ENCODE data around the gene DLL4.

The DLL4 gene

DNA sequence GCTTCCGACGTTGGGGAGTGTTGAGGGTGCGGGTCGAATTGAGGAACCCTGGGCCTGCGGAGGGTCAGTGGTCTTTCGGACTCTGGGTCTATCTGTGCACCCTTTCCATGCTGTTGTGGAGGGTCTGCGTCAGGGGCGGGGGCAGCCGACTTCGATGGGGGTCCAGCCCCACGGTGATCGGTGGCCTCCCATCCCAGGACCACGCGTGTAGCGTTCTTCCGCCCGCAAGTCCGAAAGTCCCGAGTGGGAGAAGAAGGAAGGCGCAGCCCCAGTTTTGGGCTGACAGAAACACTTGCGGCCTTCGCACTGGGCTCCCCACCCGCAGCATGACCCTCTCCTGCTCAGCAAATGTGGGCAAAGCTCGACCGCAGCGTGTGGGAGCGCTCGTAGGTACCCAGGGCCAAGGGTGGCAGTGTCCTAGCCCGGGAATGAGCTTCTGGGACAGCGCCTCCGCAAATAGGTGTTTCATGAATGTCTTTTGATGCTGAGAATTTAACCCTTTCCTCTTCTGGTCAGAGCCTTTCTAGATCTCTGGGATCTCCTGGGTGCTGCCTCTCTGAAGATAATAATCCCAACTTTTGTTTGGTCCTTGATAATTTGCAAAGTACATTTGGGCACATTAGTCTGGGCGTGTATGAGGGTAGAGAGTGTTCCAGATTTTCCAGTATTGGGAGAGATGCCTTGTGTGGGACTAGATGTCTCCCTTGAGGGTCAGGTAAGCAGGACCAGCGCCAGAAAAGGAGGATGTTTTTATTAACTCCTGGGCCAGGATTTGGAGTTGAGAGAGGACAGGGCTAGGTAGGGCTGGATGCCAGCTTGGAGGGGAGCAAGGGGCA, 2.3 kb upstream of the DLL4 start:
- DNase-seq (ENCODE audit: low spot score) = no peak

DNA sequence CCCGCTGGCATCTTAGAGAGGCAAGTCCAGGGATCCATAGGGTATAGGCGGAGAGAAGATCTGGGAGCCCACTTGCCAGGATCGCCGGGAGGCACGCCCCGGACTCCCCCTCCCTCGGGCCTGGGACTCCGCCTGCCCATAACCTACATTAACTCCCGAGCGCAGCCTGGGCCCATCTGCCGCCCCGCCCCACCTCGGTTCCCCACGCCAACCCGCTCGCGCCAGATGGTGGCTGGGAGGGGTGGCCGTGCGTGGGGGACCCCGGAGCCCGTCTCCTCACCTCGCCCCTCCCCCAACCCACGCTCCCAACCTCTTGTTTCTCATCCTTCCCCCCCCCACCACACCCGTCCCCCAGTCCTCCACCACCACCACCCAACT, 1.7 kb upstream of the DLL4 start:
- DNase-seq (ENCODE audit: low spot score) = no peak

DNA sequence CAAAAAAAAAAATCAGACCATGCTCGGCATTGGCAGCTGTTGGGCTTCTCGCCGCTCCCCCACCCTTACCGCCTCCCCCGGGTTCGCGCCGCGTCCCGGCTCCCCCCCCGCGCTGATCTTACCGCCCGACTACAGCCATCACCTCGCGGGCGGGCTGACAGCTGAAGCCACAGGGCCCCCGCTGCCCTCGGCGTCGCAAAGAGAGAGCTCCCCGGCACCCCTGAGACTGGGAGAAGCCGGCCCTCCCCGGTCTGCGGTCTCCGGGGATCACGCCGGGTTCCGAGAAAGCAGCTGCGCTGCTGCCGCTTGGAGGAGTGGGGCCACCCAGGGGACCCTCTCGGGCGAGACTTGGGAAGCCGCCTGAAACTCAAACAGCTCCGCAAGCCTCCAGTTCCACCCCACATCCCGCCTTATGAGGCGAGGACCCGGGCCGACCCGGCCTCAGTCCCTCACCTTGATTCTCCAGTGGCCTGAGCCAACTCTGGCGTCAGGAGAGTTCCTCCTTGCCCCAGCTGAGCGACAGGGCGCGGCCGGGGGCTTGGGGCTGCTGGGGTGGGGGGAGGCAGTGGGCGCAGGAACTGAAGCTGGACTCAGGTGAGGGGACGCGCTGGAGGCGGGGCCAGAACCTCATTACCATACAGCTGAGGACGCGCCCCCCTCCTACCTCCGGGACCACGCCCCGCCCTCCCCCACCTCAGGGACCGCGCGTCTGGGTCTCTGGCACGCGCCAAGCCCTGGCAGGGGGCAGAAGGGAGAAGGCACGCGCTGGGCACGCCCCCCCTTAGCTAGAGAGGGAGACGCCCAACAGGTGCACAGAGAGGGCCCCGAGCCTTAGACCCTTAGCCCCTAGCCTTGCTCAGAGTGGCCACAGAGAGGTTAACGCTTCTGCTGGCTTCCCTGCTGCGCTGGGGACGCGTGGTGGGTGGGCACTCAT, 1.0 kb upstream of the DLL4 start:
- no peak for DNase-seq (ENCODE audit: low spot score)

DNA sequence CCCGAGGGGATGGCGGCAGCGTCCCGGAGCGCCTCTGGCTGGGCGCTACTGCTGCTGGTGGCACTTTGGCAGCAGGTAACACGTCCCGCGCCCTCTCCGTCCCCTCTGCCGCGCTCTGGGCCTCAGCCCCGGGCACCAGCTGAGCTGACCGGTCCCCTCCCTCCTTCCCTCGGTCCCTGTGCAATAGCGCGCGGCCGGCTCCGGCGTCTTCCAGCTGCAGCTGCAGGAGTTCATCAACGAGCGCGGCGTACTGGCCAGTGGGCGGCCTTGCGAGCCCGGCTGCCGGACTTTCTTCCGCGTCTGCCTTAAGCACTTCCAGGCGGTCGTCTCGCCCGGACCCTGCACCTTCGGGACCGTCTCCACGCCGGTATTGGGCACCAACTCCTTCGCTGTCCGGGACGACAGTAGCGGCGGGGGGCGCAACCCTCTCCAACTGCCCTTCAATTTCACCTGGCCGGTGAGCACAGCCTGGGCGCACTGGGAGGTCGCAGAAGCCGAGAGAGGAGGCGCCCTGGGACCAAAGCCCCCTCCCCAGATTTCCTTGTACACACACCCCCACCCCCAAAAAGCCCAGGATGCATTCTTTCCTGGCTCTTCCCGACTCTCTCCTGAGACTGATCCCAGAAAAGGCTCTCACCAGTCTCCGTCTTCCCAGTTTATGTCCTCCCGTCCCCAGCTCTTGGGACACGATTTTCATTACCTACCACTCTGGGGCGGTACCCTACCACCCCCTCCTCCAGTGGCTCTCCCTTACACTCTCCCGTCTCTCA, 705 bp downstream of the DLL4 start:
- no peak for DNase-seq (ENCODE audit: low spot score)

DNA sequence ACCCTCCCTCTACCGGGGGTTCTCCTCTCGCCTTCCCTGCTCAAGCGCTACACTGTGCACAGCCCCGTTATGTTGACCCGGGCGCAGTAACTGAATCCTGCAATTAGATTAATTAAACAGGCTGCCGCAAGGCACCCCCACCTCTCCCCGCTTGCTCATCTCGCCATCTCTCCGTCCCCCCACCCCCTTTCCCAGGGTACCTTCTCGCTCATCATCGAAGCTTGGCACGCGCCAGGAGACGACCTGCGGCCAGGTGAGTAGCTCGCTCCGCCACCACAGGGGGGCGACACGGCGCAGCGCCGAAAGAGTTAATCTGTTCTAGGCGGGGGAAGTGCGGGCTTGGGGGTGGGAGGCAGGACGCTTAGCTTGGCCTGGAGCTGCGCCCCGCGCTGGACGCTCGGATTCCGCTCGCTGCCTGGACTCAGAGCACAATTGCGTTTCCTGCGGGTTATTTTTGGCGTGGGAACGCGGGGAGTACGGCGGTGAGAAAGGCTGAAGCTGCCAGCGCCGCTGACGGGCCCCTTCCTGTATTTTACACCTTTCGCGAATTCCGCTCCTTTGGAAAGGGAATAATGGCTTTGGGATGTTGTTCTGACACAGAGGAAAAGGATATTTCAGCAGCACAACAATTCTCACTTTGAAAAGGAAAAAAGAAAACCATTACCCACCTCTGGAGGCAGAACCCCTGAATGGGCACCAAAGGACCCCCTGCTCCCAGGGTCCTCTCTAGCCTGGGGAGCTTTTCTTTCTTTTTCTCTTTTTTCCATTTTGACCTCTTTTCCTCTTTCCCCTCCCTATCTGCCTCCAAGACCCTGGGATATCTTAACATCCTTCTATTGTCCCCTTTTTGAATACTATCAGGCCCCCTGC, 1.5 kb downstream of the DLL4 start:
- DNase-seq (ENCODE audit: low spot score) = no peak

DNA sequence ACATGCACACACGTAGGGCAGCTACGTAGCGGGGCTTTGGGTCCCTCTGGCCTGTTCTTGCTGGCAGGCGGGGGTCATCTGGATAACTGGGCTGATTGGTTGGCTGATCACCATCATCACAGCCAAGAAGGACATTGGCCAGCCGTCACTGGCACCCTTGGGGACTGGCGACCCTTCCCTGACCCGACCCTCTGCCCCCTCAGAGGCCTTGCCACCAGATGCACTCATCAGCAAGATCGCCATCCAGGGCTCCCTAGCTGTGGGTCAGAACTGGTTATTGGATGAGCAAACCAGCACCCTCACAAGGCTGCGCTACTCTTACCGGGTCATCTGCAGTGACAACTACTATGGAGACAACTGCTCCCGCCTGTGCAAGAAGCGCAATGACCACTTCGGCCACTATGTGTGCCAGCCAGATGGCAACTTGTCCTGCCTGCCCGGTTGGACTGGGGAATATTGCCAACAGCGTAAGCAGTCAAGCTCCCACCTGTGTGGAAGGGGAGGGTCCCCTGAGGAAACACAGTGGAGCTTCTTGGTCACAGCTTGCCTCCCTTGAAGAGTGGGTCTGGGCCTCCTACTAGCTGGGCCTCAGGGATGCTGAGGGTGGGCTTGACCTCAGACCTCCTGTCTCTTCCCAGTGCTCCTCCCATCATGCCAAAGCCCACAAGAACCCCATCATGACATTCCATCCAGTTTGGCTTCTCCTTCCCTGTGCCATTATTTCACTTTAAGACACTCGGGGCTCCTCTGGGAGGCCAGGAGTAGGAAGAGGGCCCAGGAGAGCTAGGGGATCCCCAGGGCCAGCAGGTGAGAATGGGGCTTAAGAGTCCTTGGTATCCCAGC, 2.4 kb downstream of the DLL4 start:
- DNase-seq (ENCODE audit: low spot score) = no peak

DNA sequence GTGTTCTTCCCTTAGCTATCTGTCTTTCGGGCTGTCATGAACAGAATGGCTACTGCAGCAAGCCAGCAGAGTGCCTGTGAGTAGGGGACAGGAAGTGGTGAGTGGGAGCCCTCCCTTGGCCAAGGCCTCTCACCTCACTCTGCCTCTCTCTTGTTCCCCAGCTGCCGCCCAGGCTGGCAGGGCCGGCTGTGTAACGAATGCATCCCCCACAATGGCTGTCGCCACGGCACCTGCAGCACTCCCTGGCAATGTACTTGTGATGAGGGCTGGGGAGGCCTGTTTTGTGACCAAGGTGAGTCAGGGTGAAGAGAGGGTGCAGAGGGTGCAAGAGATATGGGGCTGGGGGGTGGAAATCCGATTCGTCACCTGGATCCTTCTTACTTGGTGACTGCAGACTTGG, 3.0 kb downstream of the DLL4 start:
- no peak for DNase-seq (ENCODE audit: low spot score)

DNA sequence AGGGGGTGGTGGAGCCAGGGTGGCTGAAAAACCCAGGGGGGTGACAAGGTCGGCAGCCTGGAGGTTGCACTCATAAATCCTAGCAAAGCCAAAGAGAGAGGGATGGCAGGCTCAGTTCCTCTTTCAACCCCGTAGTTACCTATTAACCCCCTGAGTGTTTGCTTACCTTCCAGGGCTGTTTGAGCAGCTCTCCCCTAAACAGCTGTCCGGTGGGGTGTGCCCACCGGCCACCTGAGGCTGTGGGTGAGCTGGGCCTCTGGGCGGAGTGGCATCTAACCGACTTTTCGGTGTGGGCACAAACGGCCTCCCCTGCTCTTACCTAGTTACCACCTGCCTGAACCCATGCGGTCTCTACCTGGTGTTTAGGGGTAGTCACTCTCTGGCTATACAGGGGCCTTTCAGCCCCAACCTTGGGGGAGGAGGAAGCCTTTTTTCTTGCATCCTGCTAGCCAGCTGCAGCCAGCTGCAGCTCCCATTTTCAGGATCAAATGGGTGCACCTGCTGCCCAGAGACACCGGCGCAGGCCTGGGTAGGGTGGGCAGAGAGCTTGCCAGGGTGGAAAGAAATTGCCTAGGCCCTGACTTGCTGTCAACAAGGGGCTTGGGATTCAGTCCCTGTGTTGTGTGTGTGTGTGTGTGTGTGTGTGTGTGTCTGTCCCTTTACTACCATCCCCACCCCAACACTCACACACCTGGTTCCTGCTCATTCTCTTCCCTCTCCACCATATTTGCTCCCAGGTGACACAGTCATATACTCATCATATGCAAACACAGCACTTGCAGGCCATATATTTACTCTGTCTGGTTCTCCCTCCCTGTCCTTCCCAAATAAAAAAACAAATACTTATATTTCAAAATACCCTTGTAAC, 3.7 kb downstream of the DLL4 start:
- DNase-seq (ENCODE audit: low spot score) = no peak

DNA sequence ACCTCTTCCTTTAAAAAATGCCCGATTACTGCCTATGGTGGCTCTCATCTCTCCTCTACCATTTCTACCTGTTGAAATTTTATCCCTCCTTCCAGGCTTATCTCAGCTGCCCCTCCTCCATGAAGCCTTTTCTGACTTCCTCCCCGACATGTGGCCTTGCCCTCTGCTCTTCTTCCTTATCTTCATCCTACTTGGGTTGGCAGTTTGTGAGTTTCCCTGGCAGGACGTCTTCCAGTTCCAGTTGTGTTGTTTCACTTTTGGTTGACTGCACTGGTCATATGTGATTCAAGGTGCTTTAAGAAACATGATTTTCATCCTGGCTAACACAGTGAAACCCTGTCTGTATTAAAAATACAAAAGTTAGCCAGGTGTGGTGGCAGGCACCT, 4.4 kb downstream of the DLL4 start:
- no peak for DNase-seq (ENCODE audit: low spot score)

DNA sequence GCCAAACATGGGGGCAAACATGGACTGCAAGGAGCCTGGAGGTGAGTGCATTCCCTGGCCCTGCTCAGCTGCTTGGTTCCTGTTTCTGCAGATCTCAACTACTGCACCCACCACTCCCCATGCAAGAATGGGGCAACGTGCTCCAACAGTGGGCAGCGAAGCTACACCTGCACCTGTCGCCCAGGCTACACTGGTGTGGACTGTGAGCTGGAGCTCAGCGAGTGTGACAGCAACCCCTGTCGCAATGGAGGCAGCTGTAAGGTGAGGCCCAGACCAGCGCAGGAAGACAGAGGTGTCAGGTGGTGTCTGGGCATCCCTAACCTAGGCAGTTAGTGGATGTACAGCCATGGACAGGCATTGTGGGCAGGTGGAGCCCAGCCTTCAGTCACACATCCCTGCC, 5.3 kb downstream of the DLL4 start:
- DNase-seq (ENCODE audit: low spot score) = no peak

DNA sequence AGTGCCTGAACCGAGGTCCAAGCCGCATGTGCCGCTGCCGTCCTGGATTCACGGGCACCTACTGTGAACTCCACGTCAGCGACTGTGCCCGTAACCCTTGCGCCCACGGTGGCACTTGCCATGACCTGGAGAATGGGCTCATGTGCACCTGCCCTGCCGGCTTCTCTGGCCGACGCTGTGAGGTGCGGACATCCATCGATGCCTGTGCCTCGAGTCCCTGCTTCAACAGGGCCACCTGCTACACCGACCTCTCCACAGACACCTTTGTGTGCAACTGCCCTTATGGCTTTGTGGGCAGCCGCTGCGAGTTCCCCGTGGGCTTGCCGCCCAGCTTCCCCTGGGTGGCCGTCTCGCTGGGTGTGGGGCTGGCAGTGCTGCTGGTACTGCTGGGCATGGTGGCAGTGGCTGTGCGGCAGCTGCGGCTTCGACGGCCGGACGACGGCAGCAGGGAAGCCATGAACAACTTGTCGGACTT, 7.1 kb downstream of the DLL4 start:
- DNase-seq (ENCODE audit: low spot score) = no peak

DNA sequence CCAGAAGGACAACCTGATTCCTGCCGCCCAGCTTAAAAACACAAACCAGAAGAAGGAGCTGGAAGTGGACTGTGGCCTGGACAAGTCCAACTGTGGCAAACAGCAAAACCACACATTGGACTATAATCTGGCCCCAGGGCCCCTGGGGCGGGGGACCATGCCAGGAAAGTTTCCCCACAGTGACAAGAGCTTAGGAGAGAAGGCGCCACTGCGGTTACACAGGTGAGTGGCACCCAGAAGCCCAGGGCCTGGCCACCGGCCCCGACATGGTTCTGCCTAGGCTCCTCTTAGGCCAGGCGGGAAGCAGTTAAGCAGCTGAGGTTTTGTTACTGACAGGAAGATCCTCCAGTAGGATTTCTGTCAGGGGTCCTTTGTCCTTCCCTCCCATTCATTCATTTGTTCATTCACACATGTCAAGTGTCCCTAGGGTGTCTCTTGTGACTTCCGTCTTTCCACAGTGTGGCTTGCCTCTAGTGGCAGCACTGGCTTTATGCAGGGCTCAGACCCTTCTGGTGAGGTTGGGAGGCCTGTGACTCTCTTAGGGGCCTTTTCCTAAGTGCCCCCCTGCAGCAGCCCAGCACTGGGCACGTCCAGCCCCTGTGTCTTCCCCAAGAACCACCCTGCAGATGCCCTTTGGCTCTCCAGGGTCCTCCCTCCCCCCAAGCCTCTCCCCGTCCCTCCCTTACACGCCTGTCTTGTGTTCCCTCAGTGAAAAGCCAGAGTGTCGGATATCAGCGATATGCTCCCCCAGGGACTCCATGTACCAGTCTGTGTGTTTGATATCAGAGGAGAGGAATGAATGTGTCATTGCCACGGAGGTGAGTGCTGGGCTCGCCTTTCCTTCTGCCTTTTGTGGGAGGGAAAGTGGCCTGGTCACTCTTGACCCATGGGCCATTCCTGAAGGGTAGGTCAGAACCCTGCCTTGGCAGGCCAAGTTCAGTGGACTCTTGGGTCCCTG, 7.8 kb downstream of the DLL4 start:
- peak; percentile 31 for DNase-seq (ENCODE audit: low spot score)

DNA sequence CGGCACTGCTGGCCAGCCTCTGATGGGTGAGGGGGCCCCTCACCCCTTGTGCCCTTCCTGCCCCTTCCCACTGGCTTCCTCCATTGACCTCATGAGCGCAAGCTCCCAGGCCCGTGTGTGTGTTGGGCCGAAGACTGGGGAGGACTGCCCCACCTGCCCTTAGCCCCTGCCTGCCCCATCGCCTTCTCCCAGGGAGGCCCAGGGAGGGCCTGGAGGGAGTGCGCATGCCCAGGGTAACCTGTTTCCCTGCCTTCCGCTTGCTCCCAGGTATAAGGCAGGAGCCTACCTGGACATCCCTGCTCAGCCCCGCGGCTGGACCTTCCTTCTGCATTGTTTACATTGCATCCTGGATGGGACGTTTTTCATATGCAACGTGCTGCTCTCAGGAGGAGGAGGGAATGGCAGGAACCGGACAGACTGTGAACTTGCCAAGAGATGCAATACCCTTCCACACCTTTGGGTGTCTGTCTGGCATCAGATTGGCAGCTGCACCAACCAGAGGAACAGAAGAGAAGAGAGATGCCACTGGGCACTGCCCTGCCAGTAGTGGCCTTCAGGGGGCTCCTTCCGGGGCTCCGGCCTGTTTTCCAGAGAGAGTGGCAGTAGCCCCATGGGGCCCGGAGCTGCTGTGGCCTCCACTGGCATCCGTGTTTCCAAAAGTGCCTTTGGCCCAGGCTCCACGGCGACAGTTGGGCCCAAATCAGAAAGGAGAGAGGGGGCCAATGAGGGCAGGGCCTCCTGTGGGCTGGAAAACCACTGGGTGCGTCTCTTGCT, 8.8 kb downstream of the DLL4 start:
- DNase-seq (ENCODE audit: low spot score) = peak; percentile 40

DNA sequence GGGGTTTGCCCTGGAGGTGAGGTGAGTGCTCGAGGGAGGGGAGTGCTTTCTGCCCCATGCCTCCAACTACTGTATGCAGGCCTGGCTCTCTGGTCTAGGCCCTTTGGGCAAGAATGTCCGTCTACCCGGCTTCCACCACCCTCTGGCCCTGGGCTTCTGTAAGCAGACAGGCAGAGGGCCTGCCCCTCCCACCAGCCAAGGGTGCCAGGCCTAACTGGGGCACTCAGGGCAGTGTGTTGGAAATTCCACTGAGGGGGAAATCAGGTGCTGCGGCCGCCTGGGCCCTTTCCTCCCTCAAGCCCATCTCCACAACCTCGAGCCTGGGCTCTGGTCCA, 9.4 kb downstream of the DLL4 start:
- DNase-seq (ENCODE audit: low spot score) = no peak

DNA sequence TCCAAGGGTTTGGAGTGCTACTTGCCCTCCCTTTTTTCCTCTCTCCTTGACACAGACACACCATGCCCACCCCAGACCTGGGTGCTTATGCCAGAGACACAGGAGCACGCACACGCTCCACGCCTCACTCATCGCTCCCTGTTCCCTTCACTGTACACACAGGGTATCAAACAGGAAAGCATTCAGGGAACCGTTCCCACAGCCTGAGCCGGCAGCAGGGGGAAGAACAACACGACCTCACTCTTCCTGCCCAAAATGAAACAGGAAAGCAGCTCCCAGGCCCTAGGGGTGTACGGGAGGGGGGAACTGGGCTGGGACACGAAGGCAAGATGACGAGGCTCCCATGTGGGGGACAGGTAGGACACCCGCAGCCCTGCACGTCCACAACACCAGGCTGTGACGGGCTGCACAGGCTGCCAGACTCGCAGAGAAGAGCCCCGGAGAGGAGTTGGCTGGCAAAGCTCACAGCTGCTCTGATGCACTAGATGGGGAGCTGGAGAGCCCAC, 11.2 kb downstream of the DLL4 start:
- DNase-seq (ENCODE audit: low spot score) = no peak

DNA sequence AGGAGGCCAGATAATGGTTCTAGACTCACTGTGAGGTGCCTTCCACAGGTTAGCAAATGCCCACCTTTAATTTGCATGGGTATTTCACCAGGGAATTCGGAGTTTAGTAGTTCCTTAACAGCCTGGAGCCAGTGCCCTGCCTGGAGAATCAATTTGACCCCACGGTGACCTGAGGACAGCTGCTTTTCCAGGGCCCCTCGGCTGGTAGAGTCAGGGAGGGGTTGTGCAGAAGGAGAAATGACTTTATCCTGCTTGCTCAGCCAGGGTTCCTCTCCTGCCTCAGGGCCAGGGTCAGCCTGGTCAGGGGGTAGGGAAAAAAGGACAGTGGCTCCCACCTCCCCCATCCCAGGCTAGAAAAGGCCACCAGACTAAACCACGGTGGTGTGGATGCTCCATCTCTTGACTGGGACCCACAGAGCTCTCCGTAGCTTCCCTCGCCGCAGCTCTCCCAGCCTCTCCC, 12.0 kb downstream of the DLL4 start:
- DNase-seq (ENCODE audit: low spot score) = no peak
